Activated naive CD8-positive, alpha-beta T cell (primary cell): ENCODE data around the gene CAMK1G.

Experiments used
- H3K27ac Mint-ChIP-seq: one replicate; pipeline ENCODE4 v1.8.0; 2021; ENCODE audit warnings: mixed read lengths
- H3K27me3 Mint-ChIP-seq: one replicate; pipeline ENCODE4 v1.8.0; 2021; ENCODE audit warnings: mixed read lengths
- H3K36me3 Mint-ChIP-seq: one replicate; pipeline ENCODE4 v1.8.0; 2021; ENCODE audit warnings: mixed read lengths
- H3K4me1 Mint-ChIP-seq: one replicate; pipeline ENCODE4 v1.8.0; 2021; ENCODE audit warnings: low read depth, mixed read lengths
- H3K4me3 Mint-ChIP-seq: one replicate; pipeline ENCODE4 v1.8.0; 2021; ENCODE audit warnings: mild to moderate bottlenecking, mixed read lengths
- H3K9me3 Mint-ChIP-seq: one replicate; pipeline ENCODE4 v1.8.0; 2021; ENCODE audit warnings: low read depth, mixed read lengths

CAMK1G gene

DNA sequence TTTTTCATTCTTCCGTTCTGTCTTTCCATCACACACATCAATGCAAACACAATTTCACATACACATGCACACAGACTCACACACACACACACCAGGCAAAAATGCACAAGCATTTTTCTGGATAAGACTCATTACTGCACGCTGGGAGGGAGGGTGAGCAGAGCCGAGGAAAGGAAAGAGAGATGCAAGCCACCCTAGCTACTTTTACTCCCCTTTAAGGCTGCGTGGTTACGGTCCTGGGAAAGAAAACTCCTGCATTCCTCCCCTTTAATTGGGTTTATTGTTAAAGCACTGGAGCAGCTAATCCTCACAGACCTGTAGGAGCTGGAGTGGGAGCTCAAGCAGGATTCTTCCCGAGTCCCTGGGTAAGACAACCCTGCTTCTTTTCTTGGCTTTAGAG is at the start of gene CAMK1G:
Gene CAMK1G (plus strand): TSS at position 307 of the 400 bp plus-strand sequence. CDS start 11,270 bp downstream, outside the sequence.
- Mint-ChIP-seq H3K27me3 (peaks cover 7% of the 10 kb centered on the region), H3K36me3 (no peaks in the 10 kb centered on the region), H3K4me3 (no peak within 1 kb of the TSS), H3K4me1 (peaks cover 2% of the 10 kb centered on the region), H3K27ac (no peak within 1 kb of the TSS), H3K9me3 (no peaks in the 10 kb centered on the region)

GRCh38 chr1:209534496-209535250 is 48.8 kb upstream of the CAMK1G start:
- no peak overlapping the region for H3K4me3 Mint-ChIP-seq
- peaks cover 24% of the 10 kb centered on the region for H3K27me3 Mint-ChIP-seq
- no peak overlapping the region for H3K27ac Mint-ChIP-seq
- no peaks in the 10 kb centered on the region for H3K9me3 Mint-ChIP-seq
- H3K36me3 Mint-ChIP-seq: no peaks in the 10 kb centered on the region
- H3K4me1 Mint-ChIP-seq: no peaks in the 10 kb centered on the region

GRCh38 chr1:209536843-209537242 is 46.7 kb upstream of the CAMK1G start:
- Mint-ChIP-seq H3K4me1 (no peaks in the 10 kb centered on the region), H3K9me3 (no peaks in the 10 kb centered on the region), H3K36me3 (no peaks in the 10 kb centered on the region), H3K27ac (no peak overlapping the region), H3K27me3 (peaks cover 26% of the 10 kb centered on the region), H3K4me3 (no peak overlapping the region)

DNA sequence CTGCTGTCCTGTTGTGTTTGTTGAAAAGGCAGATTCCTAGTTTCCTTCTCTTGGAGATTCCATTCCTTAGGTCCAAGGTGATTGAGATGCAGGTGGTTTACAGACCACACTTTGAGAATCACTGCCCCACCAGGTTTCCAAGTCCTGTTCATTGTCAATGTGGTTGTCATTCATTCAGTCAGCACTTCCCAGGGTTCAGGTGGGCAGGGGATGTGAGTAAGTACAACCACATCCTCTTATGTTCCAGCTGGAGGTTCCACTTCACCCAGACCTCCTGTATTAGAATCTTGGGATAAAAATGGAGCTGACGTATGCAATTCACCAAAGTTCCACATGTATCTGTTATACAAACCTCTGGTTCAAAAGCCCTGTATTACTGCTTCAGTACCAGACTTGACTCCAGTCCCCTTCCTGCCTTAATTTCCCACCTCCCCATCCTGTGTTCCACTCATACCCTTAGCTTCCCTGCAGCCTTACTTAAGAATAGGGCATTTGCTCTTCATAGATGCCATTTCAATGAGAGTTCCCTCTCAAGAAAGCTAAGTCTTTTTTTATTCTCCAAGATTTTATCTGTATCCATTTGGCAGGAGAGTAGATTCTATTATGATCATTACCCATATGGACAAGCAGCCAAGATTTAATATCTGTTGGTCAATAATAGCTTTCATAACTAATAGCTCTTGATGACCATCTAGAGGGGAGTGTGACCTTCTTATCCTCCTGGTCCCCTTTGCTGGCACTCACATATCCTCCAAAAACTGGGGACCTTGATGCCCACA is 46.0 kb upstream of the CAMK1G start:
- H3K27me3 Mint-ChIP-seq: peaks cover 28% of the 10 kb centered on the region
- no peaks in the 10 kb centered on the region for H3K9me3 Mint-ChIP-seq
- H3K4me3 Mint-ChIP-seq: no peak overlapping the region
- H3K36me3 Mint-ChIP-seq: no peaks in the 10 kb centered on the region
- H3K27ac Mint-ChIP-seq: no peak overlapping the region
- no peaks in the 10 kb centered on the region for H3K4me1 Mint-ChIP-seq

- Mint-ChIP-seq H3K36me3 (no peaks in the 10 kb centered on the region), H3K4me3 (no peak overlapping the region), H3K27ac (no peak overlapping the region), H3K27me3 (peaks cover 27% of the 10 kb centered on the region), H3K9me3 (no peaks in the 10 kb centered on the region), H3K4me1 (no peaks in the 10 kb centered on the region)
Measured at GRCh38 chr1:209539576-209539975, 43.9 kb upstream of the CAMK1G start.

- H3K27me3 Mint-ChIP-seq: peaks cover 22% of the 10 kb centered on the region
- no peaks in the 10 kb centered on the region for H3K9me3 Mint-ChIP-seq
- H3K4me1 Mint-ChIP-seq: no peaks in the 10 kb centered on the region
- no peak overlapping the region for H3K27ac Mint-ChIP-seq
- H3K4me3 Mint-ChIP-seq: no peak overlapping the region
- no peaks in the 10 kb centered on the region for H3K36me3 Mint-ChIP-seq
Measured at GRCh38 chr1:209542585-209542984, 40.9 kb upstream of the CAMK1G start.

- H3K4me1 Mint-ChIP-seq: no peaks in the 10 kb centered on the region
- H3K4me3 Mint-ChIP-seq: no peak overlapping the region
- no peak overlapping the region for H3K27ac Mint-ChIP-seq
- no peaks in the 10 kb centered on the region for H3K9me3 Mint-ChIP-seq
- H3K27me3 Mint-ChIP-seq: peaks cover 12% of the 10 kb centered on the region
- H3K36me3 Mint-ChIP-seq: no peaks in the 10 kb centered on the region
Measured at GRCh38 chr1:209544098-209544497, 39.4 kb upstream of the CAMK1G start.

DNA sequence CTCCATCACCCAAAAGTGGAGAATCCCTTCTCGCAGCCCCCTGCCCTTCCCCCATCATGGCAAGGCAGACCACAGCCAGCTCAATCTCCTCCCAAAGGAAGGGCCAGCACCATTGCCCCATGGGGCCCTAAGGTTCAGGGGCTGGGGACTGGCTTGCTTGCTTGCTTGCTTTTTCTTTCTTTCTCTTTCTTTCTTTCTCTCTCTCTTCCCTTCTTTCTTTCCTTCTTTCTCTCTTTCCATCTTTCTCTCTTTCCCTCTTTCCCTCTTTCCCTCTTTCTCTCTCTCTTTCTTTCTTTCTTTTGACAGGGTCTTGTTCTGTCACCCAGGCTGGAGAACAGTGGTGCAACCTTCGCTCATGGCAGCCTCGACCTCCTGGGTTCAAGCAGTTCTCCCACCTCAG is 38.1 kb upstream of the CAMK1G start:
- Mint-ChIP-seq H3K27ac (no peak overlapping the region), H3K4me3 (no peak overlapping the region), H3K36me3 (no peaks in the 10 kb centered on the region), H3K9me3 (no peaks in the 10 kb centered on the region), H3K4me1 (no peaks in the 10 kb centered on the region), H3K27me3 (peaks cover 8% of the 10 kb centered on the region)

DNA sequence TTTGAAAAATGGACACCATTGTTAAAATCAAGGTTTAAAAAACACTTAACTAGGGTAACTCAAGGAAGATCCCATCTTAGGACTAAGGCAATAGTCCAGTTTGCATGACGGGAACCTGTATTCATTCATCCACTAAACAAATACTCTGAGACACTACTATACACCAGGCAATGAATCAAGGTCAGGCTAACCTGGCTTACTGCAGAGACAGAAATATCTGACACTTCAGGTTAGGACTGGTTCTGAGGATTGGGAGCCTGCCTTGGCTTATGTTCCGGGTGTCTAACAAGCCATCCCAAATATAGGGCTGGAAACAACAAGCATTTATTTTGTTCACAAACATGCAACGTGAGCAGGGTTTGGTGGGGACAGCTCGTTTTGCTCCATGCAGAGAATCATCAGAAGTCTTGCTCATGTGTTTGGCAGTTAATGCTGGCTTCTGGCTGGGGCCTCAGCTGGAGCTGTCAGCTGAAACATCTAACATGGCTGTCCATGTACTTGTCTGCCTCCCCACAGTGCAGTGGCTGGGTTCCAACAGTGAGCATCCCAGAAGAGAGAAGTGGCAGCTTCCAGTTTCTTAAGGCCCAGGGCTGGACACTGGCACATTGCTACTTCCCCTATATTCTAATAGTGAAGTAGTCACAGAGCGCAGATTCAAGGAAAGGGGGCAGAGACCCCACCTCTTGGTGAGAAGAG is 37.0 kb upstream of the CAMK1G start:
- peaks cover 5% of the 10 kb centered on the region for H3K27me3 Mint-ChIP-seq
- no peaks in the 10 kb centered on the region for H3K4me1 Mint-ChIP-seq
- H3K4me3 Mint-ChIP-seq: no peak overlapping the region
- H3K27ac Mint-ChIP-seq: no peak overlapping the region
- no peaks in the 10 kb centered on the region for H3K36me3 Mint-ChIP-seq
- H3K9me3 Mint-ChIP-seq: no peaks in the 10 kb centered on the region

DNA sequence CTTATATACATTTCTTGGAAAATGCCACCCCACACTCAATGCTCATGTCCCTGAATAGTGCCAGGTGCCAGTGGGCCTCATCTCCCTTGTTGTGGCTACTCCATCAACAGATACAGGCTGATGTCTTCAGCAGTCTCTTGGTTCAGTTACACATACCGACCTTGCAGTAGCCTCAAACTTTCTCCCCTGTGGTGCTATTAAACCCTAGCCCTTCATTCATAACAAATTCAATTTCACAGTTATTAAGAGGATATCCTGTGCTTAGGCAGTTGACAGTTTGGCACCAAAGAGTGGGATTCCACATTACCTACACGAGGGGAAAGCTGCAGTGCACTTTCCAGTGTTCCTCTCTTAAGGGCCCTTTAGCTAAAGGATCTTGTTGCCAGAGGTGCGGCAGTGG is 35.9 kb upstream of the CAMK1G start:
- peaks cover under 1% of the 10 kb centered on the region for H3K27me3 Mint-ChIP-seq
- no peak overlapping the region for H3K4me3 Mint-ChIP-seq
- no peaks in the 10 kb centered on the region for H3K9me3 Mint-ChIP-seq
- no peaks in the 10 kb centered on the region for H3K36me3 Mint-ChIP-seq
- no peaks in the 10 kb centered on the region for H3K4me1 Mint-ChIP-seq
- no peak overlapping the region for H3K27ac Mint-ChIP-seq

- Mint-ChIP-seq H3K9me3 (no peaks in the 10 kb centered on the region), H3K4me1 (no peaks in the 10 kb centered on the region), H3K36me3 (no peaks in the 10 kb centered on the region), H3K4me3 (no peak overlapping the region), H3K27ac (no peak overlapping the region), H3K27me3 (peaks cover 2% of the 10 kb centered on the region)
Measured at GRCh38 chr1:209549443-209550205, 33.9 kb upstream of the CAMK1G start.

- Mint-ChIP-seq H3K27me3 (peaks cover 2% of the 10 kb centered on the region), H3K4me3 (no peak overlapping the region), H3K27ac (no peak overlapping the region), H3K9me3 (no peaks in the 10 kb centered on the region), H3K4me1 (no peaks in the 10 kb centered on the region), H3K36me3 (no peaks in the 10 kb centered on the region)
Measured at GRCh38 chr1:209550519-209550918, 33.0 kb upstream of the CAMK1G start.

GRCh38 chr1:209552406-209553264 is 30.9 kb upstream of the CAMK1G start:
- H3K9me3 Mint-ChIP-seq: no peaks in the 10 kb centered on the region
- no peak overlapping the region for H3K27ac Mint-ChIP-seq
- H3K36me3 Mint-ChIP-seq: no peaks in the 10 kb centered on the region
- no peaks in the 10 kb centered on the region for H3K4me1 Mint-ChIP-seq
- H3K4me3 Mint-ChIP-seq: no peak overlapping the region
- H3K27me3 Mint-ChIP-seq: peaks cover 2% of the 10 kb centered on the region
